Medulla oblongata (tissue), 1 donor: ENCODE data around the gene CALM3.

ENCODE experiments used
- DNase-seq: peaks from one replicate; pipeline ENCODE4 v3.0.0-alpha.2; 2015; ENCODE audit errors: extremely low spot score

The CALM3 gene

DNA sequence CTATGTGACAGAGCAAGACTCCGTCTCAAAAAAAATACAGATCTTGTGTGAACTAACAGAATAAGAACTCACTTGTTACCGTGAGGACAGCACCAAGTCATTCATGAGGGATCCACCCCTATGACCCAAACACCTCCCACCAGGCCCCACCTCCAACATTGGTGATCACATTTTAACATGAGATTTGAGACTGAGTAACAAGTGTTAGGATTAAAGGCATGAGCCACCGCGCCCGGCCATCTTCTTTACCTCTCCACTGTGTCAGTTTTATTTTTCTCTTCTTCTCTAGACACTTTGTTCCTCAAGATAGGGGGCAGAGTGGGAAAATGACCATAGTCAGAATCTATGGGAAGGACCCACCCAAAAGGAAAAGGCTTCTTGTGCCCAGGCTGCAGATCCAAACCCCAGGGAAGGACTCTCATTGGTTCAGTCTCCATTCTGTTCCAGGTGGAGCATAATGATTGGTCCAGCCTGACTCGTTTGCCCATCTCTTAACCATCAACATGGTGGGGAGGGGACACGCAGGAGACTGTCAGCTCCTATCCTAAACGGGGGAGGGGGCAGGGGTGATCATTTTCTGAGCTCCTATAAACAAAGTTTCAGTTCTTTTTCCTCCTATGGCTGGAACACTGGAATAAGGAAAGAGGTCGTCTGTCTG, 1.3 kb upstream of the CALM3 start:
- DNase-seq = no peak

- DNase-seq = peak; percentile 96
Measured at GRCh38 chr19:46600384-46601317, 479 bp upstream of the CALM3 start.

DNA sequence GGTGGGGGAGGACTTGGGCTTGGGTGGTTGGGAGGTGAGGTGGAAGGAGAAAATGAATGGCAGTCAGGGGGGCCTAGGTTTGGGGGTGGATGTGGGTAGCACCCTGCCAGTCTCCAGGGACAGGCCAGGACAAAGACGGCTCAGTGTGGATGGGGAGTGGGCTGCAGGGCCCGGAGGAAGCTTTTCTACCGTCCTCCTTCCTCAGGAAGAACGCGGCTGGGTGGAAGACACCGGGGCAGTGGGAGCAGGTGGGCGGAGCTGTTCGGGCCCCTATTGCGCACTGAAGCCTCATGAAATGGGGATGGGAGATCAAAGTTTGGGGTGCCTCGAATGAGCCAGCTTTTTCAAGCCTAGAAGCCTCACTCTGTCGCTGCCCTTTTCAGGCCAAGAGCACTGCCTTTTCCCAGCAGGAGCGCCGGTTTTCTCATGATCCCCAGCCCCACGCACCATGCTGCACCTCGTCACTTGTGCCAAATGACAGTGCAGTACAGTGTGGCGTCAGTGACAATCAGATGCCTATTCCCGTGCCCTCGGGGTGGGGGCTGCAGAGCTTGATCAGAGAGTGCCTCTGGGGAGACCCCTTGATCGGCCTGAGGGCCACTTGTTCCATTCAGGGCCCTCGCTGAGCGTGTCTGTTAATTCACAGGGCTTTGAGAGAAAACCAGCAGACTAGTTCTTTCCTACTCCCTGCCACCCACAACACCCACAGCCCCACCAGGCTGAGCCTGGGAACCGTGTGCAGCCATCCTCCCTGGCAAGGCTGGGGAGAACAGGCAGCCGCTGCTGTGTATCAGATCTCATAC, 1.5 kb downstream of the CALM3 start:
- peak; percentile 58 for DNase-seq

DNA sequence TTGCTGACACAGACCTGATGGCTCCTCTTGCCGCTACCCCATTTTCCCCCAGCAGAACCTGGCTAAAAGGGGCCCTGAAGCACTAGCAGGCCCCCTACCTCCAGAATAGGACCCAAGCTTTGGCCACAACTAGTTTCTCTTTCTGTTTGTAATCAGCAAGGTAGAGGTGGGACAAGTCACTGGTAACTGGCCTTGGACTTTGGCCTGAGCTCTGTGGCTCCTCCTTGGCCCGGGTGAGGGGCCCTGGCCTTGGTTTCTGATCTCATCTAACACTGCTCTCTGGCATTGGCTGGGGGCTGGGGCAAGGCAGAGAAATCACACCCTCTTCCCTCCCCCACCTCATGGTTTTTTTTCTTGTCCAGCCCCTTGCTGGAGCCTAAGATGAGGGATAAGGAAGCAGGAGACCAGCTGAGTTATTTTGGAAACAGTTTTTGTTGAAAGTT, 2.1 kb downstream of the CALM3 start:
- no peak for DNase-seq

GRCh38 chr19:46603752-46604231, 2.7 kb downstream of the CALM3 start:
- no peak for DNase-seq

DNA sequence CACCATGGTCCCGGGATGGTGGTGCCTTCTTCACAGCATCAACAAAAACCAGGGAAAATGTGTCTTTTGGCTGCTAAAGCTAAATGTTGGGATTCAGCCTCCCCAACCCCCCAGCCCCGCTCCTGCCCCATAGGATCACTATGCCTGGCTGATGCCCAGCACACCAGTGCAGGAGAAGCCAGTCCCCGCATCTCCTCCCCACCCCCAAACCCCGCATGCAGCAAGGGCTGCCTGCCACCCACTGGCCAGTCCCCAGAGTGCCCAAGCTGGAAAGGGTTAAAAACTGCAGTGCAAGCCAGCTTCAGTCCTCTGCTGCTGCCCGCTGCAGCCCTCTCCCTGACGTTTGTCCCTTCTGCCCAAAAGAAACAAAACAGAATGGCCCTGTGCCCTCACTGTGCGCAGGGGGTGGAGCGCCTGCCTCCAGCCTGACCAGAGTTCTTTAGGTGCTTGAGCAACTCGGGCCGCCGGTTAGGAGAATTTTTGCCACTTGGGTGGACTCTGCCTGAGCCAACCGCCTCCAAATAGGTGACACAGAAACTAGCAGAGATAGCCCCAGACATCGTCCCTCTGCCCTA, 3.7 kb downstream of the CALM3 start:
- peak; percentile 57 for DNase-seq

- DNase-seq = no peak
Measured at GRCh38 chr19:46605356-46605821, 4.3 kb downstream of the CALM3 start.

GRCh38 chr19:46606019-46606418, 4.9 kb downstream of the CALM3 start:
- DNase-seq = no peak

DNA sequence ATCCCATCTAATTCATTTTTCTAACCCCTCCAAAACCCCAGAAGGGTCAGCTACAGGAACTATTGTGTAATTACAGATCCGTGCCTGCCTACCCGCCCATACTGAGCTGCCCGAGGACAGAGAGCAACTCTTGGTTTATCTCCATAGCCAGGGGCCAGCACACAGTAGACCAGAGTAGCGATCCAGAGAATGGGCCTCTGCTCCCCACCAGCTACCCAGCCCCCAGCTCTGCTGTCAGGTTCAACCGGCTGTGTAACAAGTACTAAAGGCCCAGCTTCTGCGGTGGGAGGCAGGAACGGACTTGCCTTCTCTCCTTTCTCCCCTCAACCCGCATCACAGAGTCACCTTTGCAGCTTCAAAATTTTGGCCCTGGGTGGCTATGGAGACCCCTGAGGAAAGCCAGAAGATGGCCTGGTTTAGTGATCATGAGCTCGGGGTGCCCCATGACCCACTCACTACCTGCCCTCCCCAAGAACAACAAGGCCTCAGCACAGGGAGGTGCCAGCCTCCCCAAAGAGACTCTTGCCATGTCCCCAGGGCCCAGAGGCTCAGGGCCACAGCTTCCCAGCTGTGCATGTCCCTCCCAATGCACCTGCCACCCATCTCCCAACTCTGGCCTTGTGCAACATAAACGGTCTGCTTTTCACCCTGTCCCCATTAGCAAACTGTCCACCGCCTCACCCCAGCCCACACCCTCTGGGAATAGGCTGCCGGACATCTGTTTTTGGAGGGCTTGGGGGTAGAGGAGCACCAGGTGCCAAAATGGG, 5.7 kb downstream of the CALM3 start:
- DNase-seq = no peak

DNA sequence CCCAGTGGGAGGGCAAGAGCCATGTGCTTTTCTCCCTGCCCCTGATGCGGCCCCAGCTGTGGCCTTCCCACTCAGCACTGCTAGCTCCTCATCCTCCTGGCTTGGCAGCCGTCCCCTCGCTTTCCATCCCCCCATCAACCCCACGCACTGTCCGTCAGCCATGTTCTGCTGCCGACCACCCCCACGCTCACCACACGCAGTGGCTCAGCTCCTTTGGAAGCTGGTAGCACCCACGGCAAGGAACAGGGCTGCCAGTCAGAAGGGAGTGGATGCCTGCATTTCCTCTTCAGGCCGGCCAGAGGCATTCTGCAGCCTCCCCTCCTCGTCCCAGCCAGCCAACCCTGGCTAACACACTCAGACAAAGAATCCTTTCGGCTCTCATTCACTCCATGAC, 6.3 kb downstream of the CALM3 start:
- DNase-seq = peak; percentile 71

- DNase-seq = no peak
Measured at GRCh38 chr19:46608178-46608577, 7.0 kb downstream of the CALM3 start.

DNA sequence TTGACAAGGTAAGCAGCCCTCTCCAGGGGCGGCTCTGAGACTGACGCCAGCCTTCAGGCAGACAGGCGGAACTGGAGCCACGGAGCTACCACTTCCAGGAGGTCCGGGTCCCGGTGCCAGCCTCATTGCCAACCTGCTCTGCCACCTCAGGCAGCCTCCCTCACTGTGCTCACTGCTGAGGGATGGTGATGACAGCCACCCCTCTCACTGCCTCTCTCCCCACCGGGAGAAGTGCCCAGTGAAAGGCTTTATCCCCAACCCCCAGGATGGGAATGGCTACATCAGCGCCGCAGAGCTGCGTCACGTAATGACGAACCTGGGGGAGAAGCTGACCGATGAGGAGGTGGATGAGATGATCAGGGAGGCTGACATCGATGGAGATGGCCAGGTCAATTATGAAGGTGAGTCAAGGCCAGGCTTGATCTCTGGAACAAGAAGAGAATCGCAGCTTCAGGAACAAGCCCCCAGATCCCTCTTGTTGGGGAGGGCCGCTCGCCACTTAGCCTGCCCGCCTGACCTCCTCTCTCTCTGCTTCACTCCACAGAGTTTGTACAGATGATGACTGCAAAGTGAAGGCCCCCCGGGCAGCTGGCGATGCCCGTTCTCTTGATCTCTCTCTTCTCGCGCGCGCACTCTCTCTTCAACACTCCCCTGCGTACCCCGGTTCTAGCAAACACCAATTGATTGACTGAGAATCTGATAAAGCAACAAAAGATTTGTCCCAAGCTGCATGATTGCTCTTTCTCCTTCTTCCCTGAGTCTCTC, 7.6 kb downstream of the CALM3 start:
- no peak for DNase-seq

- no peak for DNase-seq
Measured at GRCh38 chr19:46609511-46610412, 8.6 kb downstream of the CALM3 start.

GRCh38 chr19:46610413-46610775, 9.3 kb downstream of the CALM3 start:
- no peak for DNase-seq

GRCh38 chr19:46610851-46611770, 10.0 kb downstream of the CALM3 start:
- no peak for DNase-seq

- DNase-seq = no peak
Measured at GRCh38 chr19:46611776-46612175, 10.6 kb downstream of the CALM3 start.

- DNase-seq = no peak
Measured at GRCh38 chr19:46613525-46613924, 12.4 kb downstream of the CALM3 start.
